ENCODE data around the gene DAB2IP. TPM values are rescaled to one million over a fixed set of nuclear protein-coding genes. Genes with fewer than 3 reads are reported as not detected.

DAB2IP gene
- total RNA-seq, 1 experiment from 2014 or later = 17.0 TPM

DNA sequence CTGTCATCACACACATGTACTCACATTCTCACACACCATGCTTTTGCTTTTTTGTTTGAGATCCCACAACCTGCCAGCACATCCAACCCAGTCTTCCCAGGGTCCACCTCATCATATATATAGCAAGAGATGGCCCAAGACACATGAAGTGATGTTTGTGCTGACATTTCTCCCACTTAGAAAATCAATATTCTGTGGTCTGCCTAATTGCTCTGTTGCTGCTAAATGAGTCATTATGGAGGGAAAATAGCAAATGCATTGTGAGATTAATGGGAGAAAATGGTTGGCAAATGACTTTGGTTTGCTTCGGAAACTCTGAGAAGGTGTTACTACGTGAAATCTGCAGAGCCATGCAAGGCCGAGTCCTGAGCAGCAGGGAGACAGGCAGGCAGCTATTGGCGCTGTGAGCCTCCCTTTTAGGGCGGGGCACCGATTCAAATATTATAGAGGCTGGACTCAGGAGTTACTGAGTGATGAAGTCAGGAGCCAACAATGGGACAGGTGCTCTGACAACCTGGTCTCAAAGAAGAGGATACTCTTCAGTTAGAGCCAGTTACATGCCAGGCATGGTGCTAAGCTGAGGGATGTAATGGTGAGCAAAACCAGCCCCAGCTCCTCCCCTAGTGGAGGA lies 62.8 kb downstream of the DAB2IP start:
- Mint-ChIP-seq H3K27me3 (ENCODE audit: insufficient read depth, unreplicated experiment) (no peaks in the 10 kb centered on the region), H3K27ac (ENCODE audit: low read depth, unreplicated experiment) (no peak overlapping the region), H3K9me3 (ENCODE audit: unreplicated experiment) (no peaks in the 10 kb centered on the region), H3K4me1 (ENCODE audit: insufficient read depth, unreplicated experiment) (peaks cover 13% of the 10 kb centered on the region), H3K4me3 (ENCODE audit: unreplicated experiment) (no peak overlapping the region), H3K36me3 (ENCODE audit: insufficient read depth, unreplicated experiment) (no peaks in the 10 kb centered on the region)
- ChIA-PET POLR2A (no interaction called here), CTCF (interaction anchor here (0.7 to 1.3 kb wide), 4 partner anchors 12 to 337 kb away, joined by 3 to 6 read pairs (median 3); no protein-coding TSS in a partner anchor)
- no peak for DNase-seq (ENCODE audit: unreplicated experiment)
- no TSS peak for BruUV-seq (replicated peaks)
- TF ChIP-seq, protein P1, sequence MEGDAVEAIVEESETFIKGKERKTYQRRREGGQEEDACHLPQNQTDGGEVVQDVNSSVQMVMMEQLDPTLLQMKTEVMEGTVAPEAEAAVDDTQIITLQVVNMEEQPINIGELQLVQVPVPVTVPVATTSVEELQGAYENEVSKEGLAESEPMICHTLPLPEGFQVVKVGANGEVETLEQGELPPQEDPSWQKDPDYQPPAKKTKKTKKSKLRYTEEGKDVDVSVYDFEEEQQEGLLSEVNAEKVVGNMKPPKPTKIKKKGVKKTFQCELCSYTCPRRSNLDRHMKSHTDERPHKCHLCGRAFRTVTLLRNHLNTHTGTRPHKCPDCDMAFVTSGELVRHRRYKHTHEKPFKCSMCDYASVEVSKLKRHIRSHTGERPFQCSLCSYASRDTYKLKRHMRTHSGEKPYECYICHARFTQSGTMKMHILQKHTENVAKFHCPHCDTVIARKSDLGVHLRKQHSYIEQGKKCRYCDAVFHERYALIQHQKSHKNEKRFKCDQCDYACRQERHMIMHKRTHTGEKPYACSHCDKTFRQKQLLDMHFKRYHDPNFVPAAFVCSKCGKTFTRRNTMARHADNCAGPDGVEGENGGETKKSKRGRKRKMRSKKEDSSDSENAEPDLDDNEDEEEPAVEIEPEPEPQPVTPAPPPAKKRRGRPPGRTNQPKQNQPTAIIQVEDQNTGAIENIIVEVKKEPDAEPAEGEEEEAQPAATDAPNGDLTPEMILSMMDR (IDR thresholded peaks at IDR 0.05; ENCODE audit: unreplicated experiment) = no peak
- intact Hi-C loops (cut with micrococcal nuclease) = no loop called here

DNA sequence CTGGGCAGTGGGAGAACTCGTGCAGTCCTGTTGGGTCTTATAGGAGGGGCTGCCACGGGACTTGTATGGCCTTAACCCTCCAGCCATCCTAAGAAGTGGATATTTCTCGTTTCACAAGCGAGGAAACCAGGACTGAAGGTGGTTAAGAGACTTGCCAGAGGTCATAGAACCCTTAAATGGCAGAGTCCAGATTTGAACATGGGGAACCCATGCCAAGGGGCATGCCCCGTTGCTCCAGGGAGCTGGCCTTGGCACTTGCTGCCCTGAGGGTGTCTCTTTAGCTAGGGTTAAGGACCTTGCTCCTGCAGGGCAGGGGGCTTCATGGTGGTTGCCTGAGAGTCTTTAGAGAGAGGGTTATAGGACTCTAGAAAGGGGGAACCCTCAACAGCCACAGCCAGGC lies 63.4 kb downstream of the DAB2IP start:
- intact Hi-C loops (cut with micrococcal nuclease) = no loop called here
- TF ChIP-seq, protein P1 (IDR thresholded peaks at IDR 0.05; ENCODE audit: unreplicated experiment) = no peak
- no peaks in the 10 kb centered on the region for H3K9me3 Mint-ChIP-seq (ENCODE audit: unreplicated experiment)
- H3K27ac Mint-ChIP-seq (ENCODE audit: low read depth, unreplicated experiment) = no peak overlapping the region
- peaks cover 13% of the 10 kb centered on the region for H3K4me1 Mint-ChIP-seq (ENCODE audit: insufficient read depth, unreplicated experiment)
- no peak for DNase-seq (ENCODE audit: unreplicated experiment)
- POLR2A ChIA-PET = no interaction called here
- CTCF ChIA-PET = interaction anchor here (0.6 to 1.3 kb wide), 5 partner anchors 12 to 190 kb away, joined by 3 to 6 read pairs (median 3); no protein-coding TSS in a partner anchor
- no peaks in the 10 kb centered on the region for H3K36me3 Mint-ChIP-seq (ENCODE audit: insufficient read depth, unreplicated experiment)
- no peak overlapping the region for H3K4me3 Mint-ChIP-seq (ENCODE audit: unreplicated experiment)
- H3K27me3 Mint-ChIP-seq (ENCODE audit: insufficient read depth, unreplicated experiment) = no peaks in the 10 kb centered on the region
- no TSS peak for BruUV-seq (replicated peaks)

DNA sequence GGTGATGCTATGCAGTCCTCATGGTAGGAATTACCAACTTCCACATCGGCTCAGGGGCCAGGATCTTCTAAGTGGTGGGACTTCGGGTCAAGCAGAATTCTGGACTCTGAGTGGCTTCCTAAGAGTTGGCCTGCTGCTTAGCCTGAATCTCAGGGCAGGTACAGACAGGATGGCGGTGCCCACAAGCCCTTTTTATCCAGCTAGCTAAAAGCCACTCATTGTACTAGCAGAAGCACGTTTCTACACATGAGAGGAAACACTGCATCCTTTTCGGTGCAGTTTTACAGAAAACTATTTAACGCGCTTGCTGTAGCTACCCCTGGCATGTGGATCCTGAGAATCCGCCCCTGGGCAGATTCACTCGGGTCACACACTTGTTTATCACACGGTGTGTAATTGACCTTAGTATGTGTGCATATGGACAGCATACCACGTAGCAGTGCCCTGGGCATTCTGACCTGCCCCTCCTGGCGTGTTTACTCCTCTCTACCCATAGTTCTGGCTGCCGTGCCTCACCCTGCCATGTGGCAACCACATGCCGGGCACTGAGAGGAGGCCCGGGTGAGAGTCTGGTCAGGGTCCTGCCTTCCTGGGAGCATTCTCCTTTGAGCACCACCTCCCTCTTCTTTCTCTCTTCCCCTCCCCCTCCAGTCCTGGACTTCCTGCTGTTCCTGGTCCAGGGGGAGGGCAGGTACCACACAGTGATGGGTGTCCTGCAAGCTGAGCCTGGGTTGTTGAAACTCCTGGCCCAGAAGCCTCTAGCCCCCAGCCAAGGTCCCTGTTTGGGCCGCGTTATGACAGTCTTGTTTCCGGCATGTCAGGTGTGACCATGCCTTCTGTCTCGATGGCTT lies 65.9 kb downstream of the DAB2IP start:
- no TSS peak for BruUV-seq (replicated peaks)
- no peak overlapping the region for H3K4me3 Mint-ChIP-seq (ENCODE audit: unreplicated experiment)
- no peaks in the 10 kb centered on the region for H3K36me3 Mint-ChIP-seq (ENCODE audit: insufficient read depth, unreplicated experiment)
- no peaks in the 10 kb centered on the region for H3K9me3 Mint-ChIP-seq (ENCODE audit: unreplicated experiment)
- CTCF ChIA-PET = interaction anchor here (0.7 to 1.4 kb wide), 2 partner anchors 17 to 25 kb away, joined by 3 to 4 read pairs; no protein-coding TSS in a partner anchor
- H3K27me3 Mint-ChIP-seq (ENCODE audit: insufficient read depth, unreplicated experiment) = no peaks in the 10 kb centered on the region
- H3K4me1 Mint-ChIP-seq (ENCODE audit: insufficient read depth, unreplicated experiment) = peaks cover 33% of the 10 kb centered on the region
- no peak for DNase-seq (ENCODE audit: unreplicated experiment)
- intact Hi-C loops (cut with micrococcal nuclease) = no loop called here
- peak overlapping the region; percentile 63 for H3K27ac Mint-ChIP-seq (ENCODE audit: low read depth, unreplicated experiment)
- POLR2A ChIA-PET = no interaction called here
- TF ChIP-seq, protein P1 (IDR thresholded peaks at IDR 0.05; ENCODE audit: unreplicated experiment) = no peak

DNA sequence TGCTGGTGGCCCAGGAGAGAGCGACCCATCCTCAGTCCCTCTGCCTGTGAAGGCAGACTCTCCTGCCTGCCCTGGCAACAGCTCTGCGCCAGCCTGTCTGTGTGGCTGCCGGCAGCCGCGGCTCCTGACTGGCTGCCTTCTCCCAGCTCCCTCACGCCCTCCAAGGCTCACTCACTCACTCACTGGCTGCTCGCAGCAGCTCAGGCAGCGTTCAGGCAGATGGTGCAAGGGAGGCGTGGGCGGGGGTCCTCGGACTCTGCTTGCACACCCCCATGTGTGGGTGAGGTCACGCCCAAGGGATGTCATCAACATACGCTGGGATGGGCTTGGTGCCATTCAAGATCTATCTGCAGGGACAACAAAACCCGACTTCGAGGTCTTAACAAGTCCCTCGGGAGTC lies 66.7 kb downstream of the DAB2IP start:
- H3K27me3 Mint-ChIP-seq (ENCODE audit: insufficient read depth, unreplicated experiment) = no peaks in the 10 kb centered on the region
- CTCF ChIA-PET = interaction anchor here (0.7 to 3.4 kb wide), 5 partner anchors 8 to 173 kb away, joined by 3 to 25 read pairs (median 7); no protein-coding TSS in a partner anchor
- no peak overlapping the region for H3K4me3 Mint-ChIP-seq (ENCODE audit: unreplicated experiment)
- H3K4me1 Mint-ChIP-seq (ENCODE audit: insufficient read depth, unreplicated experiment) = peaks cover 35% of the 10 kb centered on the region
- no peaks in the 10 kb centered on the region for H3K9me3 Mint-ChIP-seq (ENCODE audit: unreplicated experiment)
- POLR2A ChIA-PET = interaction anchor here (0.6 kb wide), 1 partner anchor 53 kb away, joined by 3 read pairs; no protein-coding TSS in a partner anchor
- BruUV-seq (replicated peaks) = no TSS peak
- no peaks in the 10 kb centered on the region for H3K36me3 Mint-ChIP-seq (ENCODE audit: insufficient read depth, unreplicated experiment)
- TF ChIP-seq, protein P1 (IDR thresholded peaks at IDR 0.05; ENCODE audit: unreplicated experiment) = no peak
- intact Hi-C loops (cut with micrococcal nuclease) = no loop called here
- no peak for DNase-seq (ENCODE audit: unreplicated experiment)
- H3K27ac Mint-ChIP-seq (ENCODE audit: low read depth, unreplicated experiment) = peak overlapping the region; percentile 63
